ENCODE results near the gene FGD4.

Gene FGD4

DNA sequence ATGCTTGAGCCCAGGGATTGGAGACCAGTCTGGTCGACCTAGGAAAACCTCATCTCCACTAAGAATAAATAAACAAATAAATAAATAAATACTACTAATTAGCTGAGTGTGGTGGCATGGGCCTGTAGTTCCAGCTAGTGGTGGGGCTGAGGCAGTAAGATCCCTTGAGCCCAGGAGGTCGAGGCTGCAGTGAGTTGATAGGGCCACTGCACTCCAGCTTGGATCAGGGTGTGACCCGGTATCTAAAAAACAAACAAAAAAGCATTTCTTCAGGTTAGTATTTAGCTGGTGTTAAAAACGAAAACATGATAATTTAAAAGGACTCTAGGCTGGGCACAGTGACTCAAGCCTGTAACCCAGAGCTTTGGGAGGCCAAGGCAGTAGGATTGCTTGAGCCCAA is 1.2 kb upstream of the FGD4 start:
- peak overlapping the region; percentile 65 for H3K4me2 ChIP-seq
- no peak overlapping the region for H3K4me3 ChIP-seq (IDR thresholded peaks at IDR 0.05; ENCODE audit: insufficient read depth, low read depth, low read length)
- no peaks in the 10 kb centered on the region for H3K36me3 ChIP-seq (ENCODE audit: insufficient read depth)
- H2AFZ ChIP-seq (ENCODE audit: low read depth), result peak overlapping the region; percentile 71; the same call in 1 of the 2 replicates
- no peak for TF ChIP-seq CTCF (conservative IDR thresholded peaks at IDR 0.05; ENCODE audit: low read depth, low read length)
- H3K27me3 ChIP-seq (ENCODE audit: insufficient read depth, low read depth), result no peaks in the 10 kb centered on the region
- no peak overlapping the region for H3K27ac ChIP-seq
- H3K79me2 ChIP-seq (ENCODE audit: insufficient read depth, low read depth), result no peaks in the 10 kb centered on the region
- no peaks in the 10 kb centered on the region for H4K20me1 ChIP-seq (ENCODE audit: insufficient read depth)
- peaks cover 8% of the 10 kb centered on the region for H3K4me1 ChIP-seq (ENCODE audit: low read depth, poor library complexity, severe bottlenecking)
- no peak overlapping the region for H3K9ac ChIP-seq

DNA sequence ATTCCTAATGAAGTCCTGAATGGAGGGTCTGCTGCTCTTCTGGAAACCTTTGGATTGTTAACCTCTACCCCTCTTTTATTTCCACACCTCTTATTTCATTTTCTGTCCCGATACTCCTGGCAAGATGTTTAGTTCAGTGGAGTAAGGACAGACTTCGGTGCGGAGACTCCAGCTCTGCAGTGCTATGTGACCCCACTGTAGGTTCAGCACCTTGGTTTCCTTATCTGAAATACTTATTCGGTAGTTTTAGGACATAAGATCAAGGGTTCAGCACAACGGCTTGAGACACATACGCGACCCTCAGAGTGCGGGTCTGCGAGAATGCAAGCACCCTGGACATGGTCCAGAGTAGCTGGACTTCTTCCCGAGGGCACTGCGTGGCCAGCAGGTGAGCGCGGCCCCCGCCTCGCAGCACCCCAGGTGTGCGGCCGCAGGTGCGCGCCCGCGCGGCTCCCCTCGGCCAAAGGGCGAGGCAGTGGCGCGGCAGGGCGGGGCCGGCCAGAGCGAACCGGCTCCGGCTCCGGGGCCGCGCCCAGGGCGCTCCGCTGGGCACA is 465 bp upstream of the FGD4 start:
- H3K4me3 ChIP-seq (IDR thresholded peaks at IDR 0.05; ENCODE audit: insufficient read depth, low read depth, low read length), result no peak overlapping the region
- peaks cover 8% of the 10 kb centered on the region for H3K4me1 ChIP-seq (ENCODE audit: low read depth, poor library complexity, severe bottlenecking)
- H3K27ac ChIP-seq, result no peak overlapping the region
- no peaks in the 10 kb centered on the region for H3K79me2 ChIP-seq (ENCODE audit: insufficient read depth, low read depth)
- H3K27me3 ChIP-seq (ENCODE audit: insufficient read depth, low read depth), result no peaks in the 10 kb centered on the region
- no peak for TF ChIP-seq CTCF (conservative IDR thresholded peaks at IDR 0.05; ENCODE audit: low read depth, low read length)
- no peaks in the 10 kb centered on the region for H4K20me1 ChIP-seq (ENCODE audit: insufficient read depth)
- peak overlapping the region; percentile 36; the same call in 1 of the 2 replicates for H3K9ac ChIP-seq
- H2AFZ ChIP-seq (ENCODE audit: low read depth), result peak overlapping the region; percentile 71
- no peaks in the 10 kb centered on the region for H3K36me3 ChIP-seq (ENCODE audit: insufficient read depth)
- peak overlapping the region; percentile 65 for H3K4me2 ChIP-seq

DNA sequence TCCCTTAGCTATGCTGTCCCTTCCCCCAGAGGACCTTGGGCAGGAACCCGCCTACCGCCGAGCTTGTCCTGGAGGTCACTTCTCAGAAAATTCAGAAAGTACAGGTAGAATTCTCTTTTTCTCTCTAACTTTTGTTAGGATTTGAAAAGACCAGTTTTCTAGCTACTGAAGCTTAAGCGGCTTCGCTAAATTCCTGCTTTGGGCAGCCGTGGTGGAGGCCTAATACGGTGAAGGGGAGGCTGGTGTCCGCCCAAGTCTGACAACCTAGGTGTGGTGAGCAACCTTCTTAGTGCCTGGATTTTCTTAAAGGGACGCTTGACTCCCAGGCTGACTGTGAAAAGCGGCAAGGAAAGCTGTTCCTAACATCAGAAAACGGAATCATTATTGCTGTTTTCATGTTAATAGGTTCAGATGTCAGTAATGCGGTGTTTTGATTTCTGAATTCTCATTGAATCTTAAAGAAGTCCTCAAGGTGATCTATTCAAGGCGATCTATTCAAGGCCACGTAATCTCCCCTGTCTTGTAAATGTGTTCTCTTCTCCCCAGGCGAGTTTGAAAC is 835 bp downstream of the FGD4 start:
- H2AFZ ChIP-seq (ENCODE audit: low read depth), result peak overlapping the region; percentile 71
- peak overlapping the region; percentile 72 for H3K4me2 ChIP-seq
- no peaks in the 10 kb centered on the region for H4K20me1 ChIP-seq (ENCODE audit: insufficient read depth)
- no peaks in the 10 kb centered on the region for H3K79me2 ChIP-seq (ENCODE audit: insufficient read depth, low read depth)
- peaks cover 8% of the 10 kb centered on the region for H3K4me1 ChIP-seq (ENCODE audit: low read depth, poor library complexity, severe bottlenecking)
- no peak overlapping the region for H3K27ac ChIP-seq
- no peak for TF ChIP-seq CTCF (conservative IDR thresholded peaks at IDR 0.05; ENCODE audit: low read depth, low read length)
- no peaks in the 10 kb centered on the region for H3K27me3 ChIP-seq (ENCODE audit: insufficient read depth, low read depth)
- H3K9ac ChIP-seq, result peak overlapping the region; percentile 36; the same call in 1 of the 2 replicates
- H3K4me3 ChIP-seq (IDR thresholded peaks at IDR 0.05; ENCODE audit: insufficient read depth, low read depth, low read length), result no peak overlapping the region
- no peaks in the 10 kb centered on the region for H3K36me3 ChIP-seq (ENCODE audit: insufficient read depth)

DNA sequence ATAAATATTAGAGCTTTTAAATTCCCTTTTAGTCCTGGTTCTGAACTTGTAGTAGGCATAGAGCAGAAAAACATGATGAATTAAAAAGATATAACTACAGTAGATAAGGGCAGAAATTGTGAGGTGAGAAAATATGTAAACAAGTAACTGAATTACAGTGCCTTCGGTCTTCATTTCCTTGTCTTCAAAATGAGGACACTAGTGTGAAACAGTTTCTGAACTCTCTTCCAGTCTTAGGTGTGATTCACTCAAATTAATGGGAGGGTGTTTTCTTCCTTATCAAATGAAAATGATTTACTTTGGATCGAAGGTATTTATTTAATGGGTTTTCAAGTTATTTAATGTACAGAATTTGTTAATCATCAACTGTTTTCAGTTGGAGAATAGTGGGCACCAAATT is 1.5 kb downstream of the FGD4 start:
- no peak overlapping the region for H2AFZ ChIP-seq (ENCODE audit: low read depth)
- no peaks in the 10 kb centered on the region for H4K20me1 ChIP-seq (ENCODE audit: insufficient read depth)
- H3K4me2 ChIP-seq, result peak overlapping the region; percentile 72; the same call in 1 of the 2 replicates
- no peaks in the 10 kb centered on the region for H3K27me3 ChIP-seq (ENCODE audit: insufficient read depth, low read depth)
- H3K9ac ChIP-seq, result no peak overlapping the region
- H3K36me3 ChIP-seq (ENCODE audit: insufficient read depth), result no peaks in the 10 kb centered on the region
- H3K27ac ChIP-seq, result no peak overlapping the region
- H3K4me3 ChIP-seq (IDR thresholded peaks at IDR 0.05; ENCODE audit: insufficient read depth, low read depth, low read length), result no peak overlapping the region
- TF ChIP-seq CTCF (conservative IDR thresholded peaks at IDR 0.05; ENCODE audit: low read depth, low read length), result no peak
- peaks cover 8% of the 10 kb centered on the region for H3K4me1 ChIP-seq (ENCODE audit: low read depth, poor library complexity, severe bottlenecking)
- H3K79me2 ChIP-seq (ENCODE audit: insufficient read depth, low read depth), result no peaks in the 10 kb centered on the region
